Measurements from ENCODE around the gene MAPKAP1.

Gene MAPKAP1

GRCh38 chr9:125443367-125443766 lies 263.6 kb downstream of the MAPKAP1 start:
- DNase-seq = no peak

DNA sequence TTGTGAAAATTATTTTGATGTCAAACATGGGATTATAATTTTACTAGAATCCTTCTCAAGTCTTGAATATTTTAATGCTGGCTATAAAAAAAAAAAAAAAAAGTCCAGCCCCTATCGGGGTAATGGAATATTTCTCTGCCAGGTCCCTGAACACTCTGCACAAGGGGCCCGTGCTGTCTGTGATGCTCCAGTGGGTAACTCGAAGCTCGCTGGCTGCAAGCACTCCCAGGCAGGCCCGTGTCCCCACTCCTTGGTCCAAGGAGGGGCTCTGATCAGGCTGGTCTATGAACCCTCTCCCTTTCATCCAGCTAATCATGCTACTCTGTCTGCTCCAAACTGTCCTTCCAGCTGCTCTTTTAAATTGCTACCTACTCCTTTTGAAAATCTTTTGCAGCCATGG lies 264.6 kb downstream of the MAPKAP1 start:
- DNase-seq = no peak

GRCh38 chr9:125440411-125440810 lies 266.6 kb downstream of the MAPKAP1 start:
- DNase-seq = no peak

GRCh38 chr9:125439434-125440272 lies 267.4 kb downstream of the MAPKAP1 start:
- no peak for DNase-seq

DNA sequence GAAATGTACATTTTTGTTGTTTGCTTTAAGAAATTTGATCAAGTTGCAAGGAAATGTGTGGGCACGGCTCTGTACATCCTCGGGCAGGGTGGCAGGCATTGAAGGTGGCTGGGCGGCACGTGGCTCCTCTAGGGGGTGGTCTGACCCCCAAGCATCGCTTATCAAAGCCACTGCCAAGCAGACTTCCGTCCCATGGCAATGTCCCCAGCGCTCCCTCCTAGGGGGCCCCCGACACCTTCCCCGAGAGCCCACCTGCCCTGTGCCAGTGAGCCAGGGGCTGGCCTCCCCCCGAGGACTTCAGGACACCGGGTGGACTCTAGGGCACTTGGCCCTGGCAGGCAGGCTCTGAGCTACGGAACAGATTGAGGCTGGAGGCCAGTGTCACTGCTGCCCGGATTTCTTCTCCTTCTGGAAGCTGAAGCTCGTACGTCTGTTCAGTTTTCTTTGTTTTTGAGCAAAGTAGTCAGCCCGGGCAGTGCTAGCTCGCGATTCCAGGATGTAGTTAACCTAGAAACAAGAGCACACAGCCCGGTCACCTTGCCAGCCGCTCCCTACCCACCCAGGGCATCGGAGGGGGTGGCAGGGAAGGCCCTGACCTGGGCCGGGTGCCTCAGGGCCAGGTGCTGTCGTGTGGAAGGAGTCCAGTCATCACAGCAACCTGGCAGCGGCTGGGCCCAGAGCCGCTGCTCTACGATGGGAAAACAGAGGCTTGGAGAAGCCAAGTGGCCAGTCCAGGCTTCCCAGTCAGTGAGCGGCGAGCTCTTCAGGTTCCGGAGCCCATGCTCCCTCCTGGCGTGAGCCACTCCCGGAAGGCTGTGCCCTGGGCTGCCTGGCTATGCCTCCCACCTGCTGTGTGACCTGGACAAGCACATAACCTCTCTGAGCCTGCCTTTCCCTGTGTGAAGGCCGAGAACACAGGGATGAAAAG lies 268.2 kb downstream of the MAPKAP1 start:
- no peak for DNase-seq

- no peak for DNase-seq
These were observed 269.2 kb downstream of the MAPKAP1 start for GRCh38 chr9:125437771-125438221.

DNA sequence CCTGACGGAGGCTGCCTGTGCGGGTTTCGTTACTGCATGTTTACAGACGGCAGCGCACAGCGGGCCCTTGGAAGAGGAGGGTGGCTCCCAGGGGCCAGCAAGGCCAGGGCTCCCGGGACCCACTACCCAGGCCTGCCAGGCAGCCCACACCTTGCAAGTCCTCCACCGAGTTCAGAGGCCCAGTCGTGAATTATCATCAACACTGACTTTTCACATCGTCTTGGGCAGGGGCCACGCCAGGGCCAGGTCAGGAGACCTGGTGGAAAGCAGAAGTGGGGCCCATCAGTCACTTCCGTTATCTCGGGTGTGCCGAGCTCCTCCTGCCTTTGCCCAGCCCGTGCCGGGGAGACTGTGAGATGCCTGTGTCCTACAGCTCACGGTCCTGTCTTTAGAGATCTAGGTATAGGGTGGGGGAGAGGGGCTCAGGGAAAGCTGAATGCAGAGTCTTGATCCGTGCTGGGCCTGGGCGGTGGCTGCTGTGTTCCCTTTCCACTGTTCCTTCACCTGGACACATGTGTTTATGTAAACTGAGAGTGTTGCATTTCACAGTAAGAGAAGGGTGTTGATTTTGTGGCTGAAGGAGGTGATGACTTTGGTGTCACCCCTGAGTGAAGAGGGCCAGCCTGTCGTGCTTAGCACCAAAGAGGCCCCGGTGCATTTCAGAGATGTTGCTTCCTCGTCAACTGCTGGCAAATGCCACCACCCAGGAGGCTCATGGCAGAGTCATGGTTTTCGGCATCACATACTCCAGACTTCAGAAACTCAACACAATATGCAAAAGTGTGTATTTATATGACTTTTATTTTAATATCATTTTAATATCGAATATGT lies 270.2 kb downstream of the MAPKAP1 start:
- DNase-seq = no peak

- DNase-seq = no peak
These were observed 271.0 kb downstream of the MAPKAP1 start for GRCh38 chr9:125435776-125436612.

GRCh38 chr9:125434986-125435775 lies 271.8 kb downstream of the MAPKAP1 start:
- DNase-seq = no peak

DNA sequence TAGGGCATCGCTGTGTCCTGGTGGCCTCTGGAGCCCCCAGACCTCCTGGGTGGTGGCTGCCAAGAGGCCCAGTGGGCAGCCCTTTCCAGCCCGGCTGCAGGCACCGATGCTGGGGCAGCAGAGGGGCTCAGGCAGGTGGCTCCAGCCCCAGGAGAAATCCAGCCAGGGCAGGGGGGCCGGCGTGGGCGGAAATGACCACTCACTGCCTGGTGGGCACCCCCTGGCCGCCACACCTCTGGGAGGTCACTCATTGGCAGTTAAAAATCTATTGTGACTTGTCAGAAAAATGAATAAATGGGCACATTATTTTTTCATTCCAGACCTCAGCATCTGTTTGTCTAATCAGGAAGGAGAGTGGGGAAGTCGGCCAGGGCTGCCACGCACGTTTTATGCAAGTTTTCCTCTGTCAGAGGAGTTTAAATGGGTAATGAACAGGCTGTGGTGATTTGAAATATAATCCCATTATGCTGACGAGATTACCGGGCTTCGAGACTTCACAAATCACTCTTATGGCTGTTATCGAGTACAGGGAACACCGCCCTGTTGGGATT lies 273.5 kb downstream of the MAPKAP1 start:
- DNase-seq = no peak

GRCh38 chr9:125432715-125433385 lies 274.2 kb downstream of the MAPKAP1 start:
- no peak for DNase-seq

DNA sequence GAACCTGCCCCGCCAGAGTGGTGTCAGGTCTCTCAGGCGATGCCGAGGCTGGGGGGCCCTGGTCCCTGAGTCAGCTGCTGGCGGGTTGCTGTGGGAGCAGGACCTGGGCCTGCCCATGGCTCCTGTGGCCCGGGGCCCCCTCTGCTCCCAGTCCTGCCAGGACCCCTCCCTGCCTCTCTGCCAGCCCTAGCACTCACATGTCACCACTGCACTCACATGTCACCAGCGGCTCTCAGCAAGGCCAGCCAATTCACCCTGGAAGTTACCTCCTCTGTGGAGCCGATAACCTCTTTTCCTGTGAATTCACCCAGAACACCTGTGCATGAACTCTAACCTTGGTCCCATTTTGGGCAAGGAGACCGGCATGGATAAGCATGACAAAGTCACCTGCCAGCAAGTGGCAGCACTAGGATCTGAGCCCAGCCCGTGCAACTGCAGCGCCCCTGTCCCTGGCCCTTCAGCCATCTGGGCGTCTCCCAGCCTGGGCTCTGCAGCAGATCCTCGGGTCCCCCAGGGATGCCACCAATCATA lies 275.2 kb downstream of the MAPKAP1 start:
- DNase-seq = no peak

GRCh38 chr9:125431012-125431305 lies 276.0 kb downstream of the MAPKAP1 start:
- DNase-seq = no peak

DNA sequence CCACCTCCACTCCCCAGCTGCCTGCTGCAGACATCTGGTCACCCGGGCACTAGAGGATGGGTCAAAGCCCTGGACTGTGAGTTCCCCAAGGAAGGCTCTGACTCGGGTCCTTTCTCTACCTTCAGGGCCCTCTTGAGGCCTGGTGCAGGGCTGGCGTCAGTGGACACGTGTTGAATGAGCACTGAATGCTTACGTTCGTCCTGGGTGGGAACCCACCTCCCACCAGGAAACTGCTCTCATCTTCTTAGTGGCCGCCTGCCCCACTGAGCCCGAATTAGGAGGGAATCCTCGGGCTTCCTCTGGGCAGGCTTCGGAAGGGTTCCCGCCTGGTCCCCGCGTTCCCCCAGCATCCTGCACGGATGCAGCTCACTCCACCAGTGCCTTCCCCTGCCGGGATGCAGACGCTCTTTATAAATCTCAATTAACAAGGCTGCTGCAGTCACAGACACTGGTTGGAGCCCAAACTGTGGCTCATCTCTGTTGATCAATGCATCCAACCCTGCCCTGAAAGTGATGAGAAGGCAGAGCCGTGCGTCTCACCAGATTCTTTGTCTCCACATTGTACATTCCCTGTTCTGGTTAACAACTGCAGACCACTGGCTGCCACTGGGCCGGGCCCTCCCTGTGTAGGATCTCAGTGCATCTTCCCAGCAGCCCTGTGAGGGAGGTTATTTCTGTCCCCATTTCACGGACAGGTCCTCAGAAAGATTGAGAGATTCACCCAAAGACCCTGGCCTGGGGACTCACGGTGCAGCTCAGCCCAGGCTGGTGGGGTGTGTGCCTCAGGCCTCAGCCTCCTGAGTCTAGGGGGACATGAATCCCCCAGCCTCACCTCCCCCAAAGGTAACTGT lies 276.6 kb downstream of the MAPKAP1 start:
- DNase-seq = no peak

GRCh38 chr9:125429476-125430160 lies 277.4 kb downstream of the MAPKAP1 start:
- DNase-seq = no peak

DNA sequence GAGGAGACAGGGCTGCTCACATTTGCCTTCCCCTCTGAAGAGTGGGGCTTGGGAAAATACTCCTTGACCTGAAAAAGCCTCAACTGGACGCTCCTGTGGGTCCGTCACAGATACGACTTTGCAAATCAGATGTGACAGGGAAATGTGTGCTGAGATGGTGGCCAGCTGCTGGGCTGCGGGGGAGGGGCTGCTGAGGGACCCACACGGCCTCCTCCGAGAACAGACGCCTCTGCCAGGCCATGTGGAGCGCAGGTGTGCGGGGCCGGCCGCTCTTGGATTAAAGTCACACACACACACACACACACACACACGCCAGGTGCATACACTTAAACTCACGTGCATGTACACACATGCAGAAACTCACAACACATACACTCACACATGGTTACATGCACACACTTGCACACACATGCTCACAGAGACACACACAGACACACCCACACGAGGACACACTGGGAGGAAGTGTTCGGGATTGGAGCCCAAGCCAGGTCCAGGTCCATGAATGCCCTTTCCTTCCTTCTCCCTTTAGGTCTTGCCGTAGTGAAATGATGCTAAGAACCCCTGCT lies 278.0 kb downstream of the MAPKAP1 start:
- no peak for DNase-seq

DNA sequence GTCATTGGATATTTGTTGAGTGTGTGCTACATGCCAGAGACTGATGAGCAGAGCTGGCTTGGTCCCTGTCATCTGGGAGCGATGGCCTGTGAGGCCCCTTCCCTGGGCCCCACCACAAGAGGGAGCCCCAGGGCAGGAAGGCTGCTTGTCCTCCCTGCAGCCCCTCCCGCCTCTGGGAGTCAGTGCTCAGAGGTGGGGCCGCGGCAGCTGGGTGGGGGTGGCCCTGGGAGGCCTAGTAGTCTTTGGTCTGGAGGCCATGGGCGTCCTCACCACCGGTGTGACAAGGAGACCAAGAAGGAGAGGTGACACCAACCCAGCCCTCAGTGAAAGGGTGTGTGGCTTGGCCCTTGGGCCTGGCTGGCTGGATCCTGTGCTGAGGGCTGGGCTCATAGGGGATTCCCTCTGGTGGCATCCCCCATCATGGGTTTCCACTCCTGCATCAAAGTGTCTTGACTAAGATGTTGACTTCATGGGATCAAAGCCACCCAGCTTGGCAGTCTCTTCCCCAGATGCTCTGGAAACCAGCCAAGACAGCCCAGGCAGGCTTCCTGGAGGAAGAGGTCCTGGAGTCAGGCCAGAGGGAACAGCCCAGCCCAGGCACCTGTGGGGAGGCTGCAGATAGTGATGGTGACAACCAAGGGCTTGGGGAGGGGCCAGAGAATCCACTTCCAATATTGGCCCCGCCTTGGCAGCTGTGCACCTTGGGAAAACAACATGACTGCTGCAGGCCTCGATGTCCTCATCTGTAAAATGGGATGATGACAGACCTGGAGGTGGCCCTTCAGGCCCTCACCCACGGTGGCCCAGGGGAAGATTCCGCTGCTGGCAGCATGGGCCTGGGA lies 278.7 kb downstream of the MAPKAP1 start:
- DNase-seq = no peak

All from amniotic stem cell (primary cell).